K562 (cell line): Measurements from ENCODE around the gene TADA1. TPM values are rescaled to one million over a fixed set of nuclear protein-coding genes. Genes with fewer than 3 reads are reported as not detected.

Experiments used
- CBFA2T2 ChIP-seq: fragments of 450-650 bp; conservative IDR thresholded peaks from 2 replicates; pipeline ENCODE4 v1.6.1; 2017; ENCODE audit warnings: mild to moderate bottlenecking
- COPS2 ChIP-seq: fragments of 450-650 bp; conservative IDR thresholded peaks from 2 replicates; pipeline ENCODE4 v1.6.1; 2016; ENCODE audit warnings: mild to moderate bottlenecking, moderate library complexity
- EHMT2 ChIP-seq: fragments of 450-650 bp; IDR thresholded peaks from 2 replicates; pipeline ENCODE4 v1.6.1; 2018; ENCODE audit warnings: antibody characterized with exemption
- GABPB1 ChIP-seq: sonication (generic); formaldehyde crosslinking; IDR thresholded peaks from 2 replicates; pipeline ENCODE4 v1.8.0; 2022; ENCODE audit warnings: mild to moderate bottlenecking, missing genetic modification reagents
- GATAD2A ChIP-seq: fragments of 450-650 bp; IDR thresholded peaks from 2 replicates; pipeline ENCODE4 v1.6.1; 2017
- MGA ChIP-seq: fragments of 450-650 bp; IDR thresholded peaks from 2 replicates; pipeline ENCODE4 v1.6.1; 2016; ENCODE audit warnings: mild to moderate bottlenecking, moderate library complexity
- RAD21 ChIP-seq, 2 experiments: fragments of 250-450 bp in 1 of 2; fragments of 450-650 bp in 1 of 2; sonication (Bioruptor Pico) in 1 of 2; formaldehyde crosslinking in 1 of 2; IDR thresholded peaks in 1 of 2; conservative IDR thresholded peaks in 1 of 2; 2 replicates each; pipeline versions ENCODE4 v1.4.0 to v1.8.0; 2020 to 2022; ENCODE audit warnings: mild to moderate bottlenecking in 2 of 2, moderate library complexity in 1 of 2
- SFPQ ChIP-seq: fragments of 200-400 bp; formaldehyde crosslinking; IDR thresholded peaks from 2 replicates; pipeline ENCODE4 v1.6.1; 2017; ENCODE audit warnings: mild to moderate bottlenecking, low read depth, low read length, moderate library complexity
- THAP12 ChIP-seq: fragments of 250-450 bp; sonication (Bioruptor Pico); IDR thresholded peaks from 2 replicates; pipeline ENCODE4 v1.9.0; 2021; ENCODE audit warnings: mild to moderate bottlenecking, inconsistent platforms
- ZFPM2 ChIP-seq: fragments of 250-450 bp; sonication (Bioruptor Pico); IDR thresholded peaks from 2 replicates; pipeline ENCODE4 v1.5.1; 2022; ENCODE audit warnings: mild to moderate bottlenecking
- polyA plus RNA-seq, 8 experiments: library from polyadenylated mRNA; depleted of rRNA in 4 of 8; stranded (reverse) in 5 of 8; unstranded in 3 of 8; fragments of >200 nt; fragmentation: Nextera tagmentation in 2 of 8; fragmentation: Illumina TruSeq in 1 of 8; extraction: Ambion mirVana in 2 of 8; extraction: Trizol in 1 of 8; gene quantifications; 2 replicates each; pipeline versions ENCODE4 v1.2.1 to v1.2.3, GENCODE V29; 2011 to 2014; ENCODE audit warnings: inconsistent platforms in 1 of 8, missing spikeins in 1 of 8
- total RNA-seq, 7 experiments: library from RNA; depleted of rRNA in 6 of 7; stranded (reverse); fragments of >200 nt in 6 of 7; fragmentation: Illumina TruSeq in 2 of 7; extraction: Trizol in 2 of 7; gene quantifications; 2 replicates each; pipeline versions ENCODE4 v1.2.1 to v1.2.3, GENCODE V29; 2011 to 2021; ENCODE audit warnings: low replicate concordance in 1 of 7

Gene TADA1
- total and polyA plus RNA-seq, 9 of the 15 experiments (the other 6 are each of a cell fraction or from before 2014, with no cell fraction given): 15.9 to 76.5 (median 28.7) TPM

GRCh38 chr1:166840309-166841274, 35.5 kb downstream of the TADA1 start (continued):
- TF ChIP-seq MGA (no peak), COPS2 (no peak), RAD21 (CRISPR knock-in tag; conservative IDR thresholded peaks at IDR 0.05 in 1 of 2, IDR thresholded peaks at IDR 0.05 in 1 of 2) (peak in 1 of 2 experiments; percentile 23; a peak in 1 of 4 replicates), EHMT2 (no peak), SFPQ (no peak), THAP12 (CRISPR knock-in tag) (no peak), CBFA2T2 (peak; percentile 79), ZFPM2 (no peak), GABPB1 (CRISPR knock-in tag) (no peak), GATAD2A (no peak)
